ENCODE measurements around the gene DRD4. TPM values are rescaled to one million over a fixed set of nuclear protein-coding genes. Genes with fewer than 3 reads are reported as not detected.

DRD4 gene
- total RNA-seq, 2 donors from 2014 or later, result 0.27 TPM; not detected in 1

DNA sequence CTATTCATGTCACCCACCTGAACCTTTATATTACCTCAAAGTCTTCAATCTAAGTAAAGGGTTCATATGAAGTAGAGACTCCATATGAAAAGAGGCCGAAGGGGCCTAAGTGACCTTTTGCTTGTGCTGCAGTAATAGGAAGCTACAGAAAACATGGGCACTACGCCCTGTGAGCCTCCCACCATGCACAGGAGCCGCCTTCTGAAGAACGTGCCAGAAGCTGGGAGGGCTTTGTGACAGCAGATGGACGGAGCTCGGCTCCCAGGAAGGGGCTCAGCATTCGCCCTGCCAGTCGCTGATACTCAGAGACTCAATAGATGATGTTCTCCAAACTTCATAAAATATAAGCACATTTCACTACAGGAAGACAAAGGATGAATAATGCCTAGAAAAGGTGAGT, 36.8 kb downstream of the DRD4 start:
- no peaks in the 10 kb centered on the region for H3K4me1 ChIP-seq (ENCODE audit: control insufficient read depth in 1 of 2, low read depth in 2 of 2)
- H3K36me3 ChIP-seq, result peaks cover 27% of the 10 kb centered on the region
- no peak for TF ChIP-seq CTCF (IDR thresholded peaks at IDR 0.05)
- H3K4me3 ChIP-seq, result no peak overlapping the region
- no peaks in the 10 kb centered on the region for H3K27me3 ChIP-seq (replicated peaks; ENCODE audit: insufficient read depth)
- DNase-seq (ENCODE audit: low spot score) (no peak), ATAC-seq (ENCODE audit: insufficient number of reproducible peaks, low FRiP score, low read depth) (no peak)
- H3K9me3 ChIP-seq, result no peaks in the 10 kb centered on the region
- H3K27ac ChIP-seq, result no peak overlapping the region

- Histone ChIP-seq H3K27me3 (replicated peaks; ENCODE audit: insufficient read depth) (no peaks in the 10 kb centered on the region), H3K4me1 (ENCODE audit: control insufficient read depth in 1 of 2, low read depth in 2 of 2) (no peaks in the 10 kb centered on the region), H3K9me3 (no peaks in the 10 kb centered on the region), H3K36me3 (peaks cover 28% of the 10 kb centered on the region), H3K27ac (no peak overlapping the region), H3K4me3 (no peak overlapping the region)
- TF ChIP-seq CTCF (IDR thresholded peaks at IDR 0.05), result no peak
- no peak for ATAC-seq (ENCODE audit: insufficient number of reproducible peaks, low FRiP score, low read depth)
- no peak for DNase-seq (ENCODE audit: low spot score)
These were observed 37.3 kb downstream of the DRD4 start for GRCh38 chr11:674406-674805.

- TF ChIP-seq CTCF (IDR thresholded peaks at IDR 0.05), result no peak
- no peaks in the 10 kb centered on the region for H3K9me3 ChIP-seq
- no peak for DNase-seq (ENCODE audit: low spot score)
- H3K4me1 ChIP-seq (ENCODE audit: control insufficient read depth in 1 of 2, low read depth in 2 of 2), result no peaks in the 10 kb centered on the region
- no peak for ATAC-seq (ENCODE audit: insufficient number of reproducible peaks, low FRiP score, low read depth)
- no peak overlapping the region for H3K4me3 ChIP-seq
- peaks cover 33% of the 10 kb centered on the region for H3K36me3 ChIP-seq
- no peak overlapping the region for H3K27ac ChIP-seq
- H3K27me3 ChIP-seq (replicated peaks; ENCODE audit: insufficient read depth), result no peaks in the 10 kb centered on the region
These were observed 41.2 kb downstream of the DRD4 start for GRCh38 chr11:678297-678696.

- Histone ChIP-seq H3K27ac (no peak overlapping the region), H3K4me3 (no peak overlapping the region), H3K27me3 (replicated peaks; ENCODE audit: insufficient read depth) (no peaks in the 10 kb centered on the region), H3K9me3 (no peaks in the 10 kb centered on the region), H3K4me1 (ENCODE audit: control insufficient read depth in 1 of 2, low read depth in 2 of 2) (no peaks in the 10 kb centered on the region), H3K36me3 (peaks cover 35% of the 10 kb centered on the region)
- TF ChIP-seq CTCF (IDR thresholded peaks at IDR 0.05), result no peak
- ATAC-seq (ENCODE audit: insufficient number of reproducible peaks, low FRiP score, low read depth), result no peak
- DNase-seq (ENCODE audit: low spot score), result no peak
These were observed 42.5 kb downstream of the DRD4 start for GRCh38 chr11:679271-680207.

- Histone ChIP-seq H3K27ac (no peak overlapping the region), H3K27me3 (replicated peaks; ENCODE audit: insufficient read depth) (no peaks in the 10 kb centered on the region), H3K4me3 (no peak overlapping the region), H3K4me1 (ENCODE audit: control insufficient read depth in 1 of 2, low read depth in 2 of 2) (no peaks in the 10 kb centered on the region), H3K9me3 (no peaks in the 10 kb centered on the region), H3K36me3 (peaks cover 37% of the 10 kb centered on the region)
- no peak for ATAC-seq (ENCODE audit: insufficient number of reproducible peaks, low FRiP score, low read depth)
- TF ChIP-seq CTCF (IDR thresholded peaks at IDR 0.05), result no peak
- DNase-seq (ENCODE audit: low spot score), result no peak
These were observed 43.4 kb downstream of the DRD4 start for GRCh38 chr11:680476-680875.

Measured in thoracic aorta (tissue), 2 donors.